Measurements from ENCODE around the gene SPACA4.

DNA sequence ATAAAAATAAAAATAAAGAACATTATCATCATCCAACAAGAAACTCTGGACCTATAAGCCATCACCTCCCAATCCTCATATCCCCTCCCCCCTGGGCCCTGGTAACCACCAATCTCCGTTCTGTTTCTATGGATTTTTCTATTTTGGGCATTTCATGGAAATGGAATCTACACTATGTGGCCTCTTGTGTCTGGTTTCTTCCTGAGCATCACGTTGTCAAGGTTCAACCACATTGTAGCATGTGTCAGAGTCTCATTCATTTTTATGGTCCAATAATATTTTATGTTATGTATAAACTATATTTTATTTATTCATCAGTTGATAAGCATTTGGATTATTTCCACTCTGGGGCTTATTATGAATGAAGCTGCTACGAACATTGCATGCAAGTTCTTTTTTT is 27.7 kb upstream of the SPACA4 start:
- TF ChIP-seq, protein P1, sequence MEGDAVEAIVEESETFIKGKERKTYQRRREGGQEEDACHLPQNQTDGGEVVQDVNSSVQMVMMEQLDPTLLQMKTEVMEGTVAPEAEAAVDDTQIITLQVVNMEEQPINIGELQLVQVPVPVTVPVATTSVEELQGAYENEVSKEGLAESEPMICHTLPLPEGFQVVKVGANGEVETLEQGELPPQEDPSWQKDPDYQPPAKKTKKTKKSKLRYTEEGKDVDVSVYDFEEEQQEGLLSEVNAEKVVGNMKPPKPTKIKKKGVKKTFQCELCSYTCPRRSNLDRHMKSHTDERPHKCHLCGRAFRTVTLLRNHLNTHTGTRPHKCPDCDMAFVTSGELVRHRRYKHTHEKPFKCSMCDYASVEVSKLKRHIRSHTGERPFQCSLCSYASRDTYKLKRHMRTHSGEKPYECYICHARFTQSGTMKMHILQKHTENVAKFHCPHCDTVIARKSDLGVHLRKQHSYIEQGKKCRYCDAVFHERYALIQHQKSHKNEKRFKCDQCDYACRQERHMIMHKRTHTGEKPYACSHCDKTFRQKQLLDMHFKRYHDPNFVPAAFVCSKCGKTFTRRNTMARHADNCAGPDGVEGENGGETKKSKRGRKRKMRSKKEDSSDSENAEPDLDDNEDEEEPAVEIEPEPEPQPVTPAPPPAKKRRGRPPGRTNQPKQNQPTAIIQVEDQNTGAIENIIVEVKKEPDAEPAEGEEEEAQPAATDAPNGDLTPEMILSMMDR (IDR thresholded peaks at IDR 0.05; ENCODE audit: low read depth, low read length, missing input control) = no peak
- TF ChIP-seq, protein P2, sequence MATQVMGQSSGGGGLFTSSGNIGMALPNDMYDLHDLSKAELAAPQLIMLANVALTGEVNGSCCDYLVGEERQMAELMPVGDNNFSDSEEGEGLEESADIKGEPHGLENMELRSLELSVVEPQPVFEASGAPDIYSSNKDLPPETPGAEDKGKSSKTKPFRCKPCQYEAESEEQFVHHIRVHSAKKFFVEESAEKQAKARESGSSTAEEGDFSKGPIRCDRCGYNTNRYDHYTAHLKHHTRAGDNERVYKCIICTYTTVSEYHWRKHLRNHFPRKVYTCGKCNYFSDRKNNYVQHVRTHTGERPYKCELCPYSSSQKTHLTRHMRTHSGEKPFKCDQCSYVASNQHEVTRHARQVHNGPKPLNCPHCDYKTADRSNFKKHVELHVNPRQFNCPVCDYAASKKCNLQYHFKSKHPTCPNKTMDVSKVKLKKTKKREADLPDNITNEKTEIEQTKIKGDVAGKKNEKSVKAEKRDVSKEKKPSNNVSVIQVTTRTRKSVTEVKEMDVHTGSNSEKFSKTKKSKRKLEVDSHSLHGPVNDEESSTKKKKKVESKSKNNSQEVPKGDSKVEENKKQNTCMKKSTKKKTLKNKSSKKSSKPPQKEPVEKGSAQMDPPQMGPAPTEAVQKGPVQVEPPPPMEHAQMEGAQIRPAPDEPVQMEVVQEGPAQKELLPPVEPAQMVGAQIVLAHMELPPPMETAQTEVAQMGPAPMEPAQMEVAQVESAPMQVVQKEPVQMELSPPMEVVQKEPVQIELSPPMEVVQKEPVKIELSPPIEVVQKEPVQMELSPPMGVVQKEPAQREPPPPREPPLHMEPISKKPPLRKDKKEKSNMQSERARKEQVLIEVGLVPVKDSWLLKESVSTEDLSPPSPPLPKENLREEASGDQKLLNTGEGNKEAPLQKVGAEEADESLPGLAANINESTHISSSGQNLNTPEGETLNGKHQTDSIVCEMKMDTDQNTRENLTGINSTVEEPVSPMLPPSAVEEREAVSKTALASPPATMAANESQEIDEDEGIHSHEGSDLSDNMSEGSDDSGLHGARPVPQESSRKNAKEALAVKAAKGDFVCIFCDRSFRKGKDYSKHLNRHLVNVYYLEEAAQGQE (IDR thresholded peaks at IDR 0.05) = no peak
- TF ChIP-seq NR2F2 (IDR thresholded peaks at IDR 0.05) (no peak), JUND (IDR thresholded peaks at IDR 0.05) (no peak), HNF4G (IDR thresholded peaks at IDR 0.05) (no peak), MAX (IDR thresholded peaks at IDR 0.05) (no peak), RAD21 (IDR thresholded peaks at IDR 0.05) (no peak), TAF1 (conservative IDR thresholded peaks at IDR 0.05) (no peak), EGR1 (IDR thresholded peaks at IDR 0.05; ENCODE audit: low read depth in 2 of 2) (no peak)

All from liver (tissue), 3 donors.